OCI-LY1 (cell line): Measurements from ENCODE around the gene IFI30.
A peak's percentile ranks its signal among the peaks of the same experiment; 100 is the strongest.

Source experiments
- H2AFZ ChIP-seq: fragments of 200-600 bp; sonication (generic), shearing (Covaris generic); 2 replicates; pipeline ENCODE4 v1.6.0; 2014; ENCODE audit warnings: antibody characterized with exemption, mild to moderate bottlenecking, low read length
- H3F3A ChIP-seq: fragments of 200-600 bp; sonication (generic), shearing (Covaris generic); 2 replicates; pipeline ENCODE4 v1.6.0; 2014; ENCODE audit warnings: mild to moderate bottlenecking, antibody characterized with exemption, low read length, moderate library complexity; ENCODE audit not compliant: insufficient read depth
- H3K27ac ChIP-seq: fragments of 200-600 bp; sonication (generic); 2 replicates; pipeline ENCODE4 v1.5.1; 2014; ENCODE audit warnings: low read length, mixed run types, mild to moderate bottlenecking, low read depth; ENCODE audit not compliant: poor library complexity, severe bottlenecking
- H3K27me3 ChIP-seq: fragments of 200-600 bp; sonication (generic); 2 replicates; pipeline ENCODE4 v1.6.0; 2014; ENCODE audit warnings: antibody characterized with exemption, mild to moderate bottlenecking, low read length, moderate library complexity; ENCODE audit not compliant: insufficient read depth
- H3K36me3 ChIP-seq: fragments of 200-600 bp; sonication (generic); 2 replicates; pipeline ENCODE4 v1.6.1; 2014; ENCODE audit warnings: mild to moderate bottlenecking, antibody characterized with exemption, low read length, moderate library complexity, mixed read lengths; ENCODE audit not compliant: insufficient read depth
- H3K4me1 ChIP-seq: fragments of 200-600 bp; sonication (generic); 2 replicates; pipeline ENCODE4 v1.5.1; 2014; ENCODE audit warnings: mild to moderate bottlenecking, low read length, moderate library complexity; ENCODE audit not compliant: insufficient read depth, severe bottlenecking
- H3K4me2 ChIP-seq: fragments of 200-600 bp; sonication (generic), shearing (Covaris generic); 2 replicates; pipeline ENCODE4 v1.6.1; 2014; ENCODE audit warnings: low read length
- H3K4me3 ChIP-seq: fragments of 200-600 bp; sonication (generic); 2 replicates; pipeline ENCODE4 v1.5.1; 2014; ENCODE audit warnings: low read length, low read depth, mild to moderate bottlenecking, mixed read lengths; ENCODE audit not compliant: poor library complexity, severe bottlenecking
- H3K79me2 ChIP-seq: fragments of 200-600 bp; shearing (Covaris generic); 2 replicates; pipeline ENCODE4 v1.6.1; 2016; ENCODE audit warnings: mixed run types, low read length, mixed read lengths; ENCODE audit not compliant: insufficient read depth
- H3K9ac ChIP-seq: fragments of 200-600 bp; sonication (generic), shearing (Covaris generic); 2 replicates; pipeline ENCODE4 v1.6.1; 2014; ENCODE audit warnings: mild to moderate bottlenecking, low read length, mixed read lengths
- H3K9me2 ChIP-seq: fragments of 200-600 bp; sonication (generic), shearing (Covaris generic); 2 replicates; pipeline ENCODE4 v1.6.1; 2014; ENCODE audit warnings: low read depth, mild to moderate bottlenecking, low read length, mixed read lengths
- H3K9me3 ChIP-seq: fragments of 200-600 bp; shearing (Covaris generic); 2 replicates; pipeline ENCODE4 v1.6.1; 2014; ENCODE audit warnings: low read length, mixed read lengths
- H4K20me1 ChIP-seq: fragments of 200-600 bp; sonication (generic), shearing (Covaris generic); 2 replicates; pipeline ENCODE4 v1.6.0; 2016; ENCODE audit warnings: mild to moderate bottlenecking, low read length; ENCODE audit not compliant: insufficient read depth
- CTCF ChIP-seq: fragments of 200-600 bp; sonication (generic), shearing (Covaris generic); IDR thresholded peaks from 2 replicates; pipeline ENCODE4 v1.5.1; 2017; ENCODE audit warnings: mild to moderate bottlenecking, antibody characterized with exemption, low read length, moderate library complexity, mixed read lengths
- EZH2 ChIP-seq: fragments of 200-600 bp; sonication (generic), shearing (Covaris generic); IDR thresholded peaks from 2 replicates; pipeline ENCODE4 v1.8.0; 2017; ENCODE audit warnings: borderline replicate concordance, mixed run types, mild to moderate bottlenecking, antibody characterized with exemption, low read length, moderate library complexity, mixed read lengths

The IFI30 gene

GRCh38 chr19:18203408-18203862, 29.8 kb downstream of the IFI30 start:
- Histone ChIP-seq H3K4me3 (peak overlapping the region; percentile 80), H3K27ac (peak overlapping the region; percentile 60)

GRCh38 chr19:18203863-18204393, 30.3 kb downstream of the IFI30 start, which contains the start of gene RAB3A:
TSS of gene RAB3A (minus strand) at chr19:18204042. CDS start at chr19:18202740, 1,302 bp downstream.
- H3K27me3 ChIP-seq, result no peaks in the 10 kb centered on the region
- no peaks in the 10 kb centered on the region for H3F3A ChIP-seq
- H3K36me3 ChIP-seq, result peaks cover 31% of the 10 kb centered on the region
- peak within 1 kb of the TSS; percentile 86 for H3K4me2 ChIP-seq
- H3K79me2 ChIP-seq, result no peaks in the 10 kb centered on the region
- no peaks in the 10 kb centered on the region for H3K9me2 ChIP-seq
- H2AFZ ChIP-seq, result no peak within 1 kb of the TSS
- H3K4me1 ChIP-seq, result peaks cover 26% of the 10 kb centered on the region
- H3K4me3 ChIP-seq, result peak within 1 kb of the TSS; percentile 81
- no peaks in the 10 kb centered on the region for H4K20me1 ChIP-seq
- peak within 1 kb of the TSS; percentile 91 for H3K9ac ChIP-seq
- peak within 1 kb of the TSS; percentile 72 for H3K27ac ChIP-seq
- TF ChIP-seq EZH2 (no peak), CTCF (no peak)
- H3K9me3 ChIP-seq, result no peaks in the 10 kb centered on the region

More at GRCh38 chr19:18203408-18203862, 29.8 kb downstream of the IFI30 start:
- H3K9me2 ChIP-seq, result no peaks in the 10 kb centered on the region
- H3F3A ChIP-seq, result no peaks in the 10 kb centered on the region
- H3K4me1 ChIP-seq, result peaks cover 26% of the 10 kb centered on the region
- TF ChIP-seq EZH2 (no peak), CTCF (no peak)
- no peaks in the 10 kb centered on the region for H3K79me2 ChIP-seq
- peaks cover 36% of the 10 kb centered on the region for H3K36me3 ChIP-seq
- H3K9ac ChIP-seq, result peak overlapping the region; percentile 71
- no peaks in the 10 kb centered on the region for H4K20me1 ChIP-seq
- H3K9me3 ChIP-seq, result no peaks in the 10 kb centered on the region
- H2AFZ ChIP-seq, result no peak overlapping the region
- no peaks in the 10 kb centered on the region for H3K27me3 ChIP-seq
- H3K4me2 ChIP-seq, result peak overlapping the region; percentile 86

- TF ChIP-seq EZH2, result no peak
- TF ChIP-seq CTCF, result no peak
Measured at GRCh38 chr19:18204394-18205199, 31.0 kb downstream of the IFI30 start.

More at GRCh38 chr19:18204394-18205199, 31.0 kb downstream of the IFI30 start:
- H3F3A ChIP-seq, result no peaks in the 10 kb centered on the region
- peaks cover 25% of the 10 kb centered on the region for H3K36me3 ChIP-seq
- no peaks in the 10 kb centered on the region for H3K9me2 ChIP-seq
- no peak overlapping the region for H2AFZ ChIP-seq
- no peaks in the 10 kb centered on the region for H3K27me3 ChIP-seq
- peak overlapping the region; percentile 76 for H3K4me2 ChIP-seq
- H4K20me1 ChIP-seq, result no peaks in the 10 kb centered on the region
- peak overlapping the region; percentile 72 for H3K27ac ChIP-seq
- peak overlapping the region; percentile 91 for H3K9ac ChIP-seq
- H3K4me3 ChIP-seq, result peak overlapping the region; percentile 81
- no peaks in the 10 kb centered on the region for H3K9me3 ChIP-seq
- peaks cover 26% of the 10 kb centered on the region for H3K4me1 ChIP-seq
- no peaks in the 10 kb centered on the region for H3K79me2 ChIP-seq
